AG09319 (cell line): ENCODE data around the gene PSMG1.

Experiments used
- DNase-seq: peaks from one replicate; pipeline ENCODE4 v3.0.0-alpha.2; 2010; ENCODE audit warnings: low read depth; ENCODE audit errors: extremely low read depth
- CTCF ChIP-seq: IDR thresholded peaks from 2 replicates; pipeline ENCODE4 v1.5.1; 2011; ENCODE audit warnings: low read depth, mild to moderate bottlenecking, inconsistent platforms, low read length, moderate library complexity

PSMG1 gene

GRCh38 chr21:39156024-39156423 is 27.2 kb downstream of the PSMG1 start:
- no peak for DNase-seq
- TF ChIP-seq CTCF: no peak

- no peak for DNase-seq
- no peak for TF ChIP-seq CTCF
Measured at GRCh38 chr21:39155578-39155977, 27.7 kb downstream of the PSMG1 start.

- no peak for TF ChIP-seq CTCF
- no peak for DNase-seq
Measured at GRCh38 chr21:39153842-39154241, 29.4 kb downstream of the PSMG1 start.

DNA sequence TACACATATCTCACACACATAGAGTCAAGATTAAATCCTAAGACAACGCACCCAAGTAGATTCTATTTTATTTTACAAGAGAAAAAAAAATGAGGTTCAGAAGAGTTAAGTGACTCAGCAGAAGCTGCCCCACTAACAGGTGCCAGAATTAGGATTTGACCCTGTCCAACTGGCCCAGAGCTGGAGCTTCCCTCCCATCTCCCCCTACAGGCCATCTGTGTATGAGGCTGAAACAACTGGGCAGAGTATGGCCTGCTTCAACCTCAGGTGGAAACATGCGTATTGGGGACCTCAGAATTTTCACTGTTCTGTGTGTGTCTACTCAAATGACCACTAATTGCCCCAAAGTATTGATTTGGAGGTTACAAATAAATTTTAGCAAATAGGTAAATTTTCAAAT is 29.9 kb downstream of the PSMG1 start:
- DNase-seq: no peak
- peak; percentile 34 for TF ChIP-seq CTCF

DNA sequence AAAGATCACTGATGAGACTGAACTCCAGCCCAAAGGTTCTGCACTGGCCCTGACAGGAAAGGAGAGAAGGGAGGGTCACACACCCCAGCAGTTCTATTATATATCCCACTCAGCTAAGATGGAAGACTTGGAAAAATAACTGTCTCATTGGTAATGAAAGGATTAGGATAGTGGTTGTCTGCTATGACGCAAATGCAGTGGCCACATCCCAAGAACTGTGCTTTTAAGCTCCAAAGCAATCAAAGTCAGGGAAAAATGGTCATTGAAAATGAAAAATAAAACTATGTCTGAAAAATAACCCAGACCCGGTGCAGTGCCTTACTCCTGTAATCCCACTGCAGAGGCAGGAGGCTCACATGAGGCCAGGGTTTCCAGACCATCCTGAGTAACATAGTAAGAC is 31.0 kb downstream of the PSMG1 start:
- no peak for DNase-seq
- TF ChIP-seq CTCF: no peak

DNA sequence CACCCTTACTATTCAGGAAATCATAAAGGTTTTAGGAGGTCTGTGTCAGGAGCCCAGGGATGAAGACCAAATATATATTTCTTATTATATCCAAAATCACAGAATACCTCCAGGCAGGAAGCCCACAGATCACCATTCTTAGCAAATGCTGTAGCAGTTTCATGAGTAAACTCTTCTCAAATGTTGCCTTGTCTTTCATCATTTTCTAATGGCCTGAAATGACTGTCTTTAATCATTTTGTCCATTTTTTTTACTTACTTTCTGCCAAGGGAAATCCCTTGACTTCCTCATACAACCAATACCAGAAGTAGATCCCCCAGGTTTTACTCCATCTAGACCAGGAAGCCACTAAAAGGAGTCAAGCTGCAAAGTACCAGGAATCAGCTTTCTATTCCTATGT is 32.4 kb downstream of the PSMG1 start:
- DNase-seq: no peak
- TF ChIP-seq CTCF: no peak

- no peak for DNase-seq
- no peak for TF ChIP-seq CTCF
Measured at GRCh38 chr21:39150316-39150715, 32.9 kb downstream of the PSMG1 start.
